Ramos (cell line): Measurements from ENCODE around the gene ROBO1.
"Not testable (repeated sequence)": the region's sequence is repeated elsewhere in the genome, so short reads cannot be mapped to it uniquely, and the experiment has no call there.

ENCODE experiments used
- in situ Hi-C: fragments of 300-500 bp; cut with MboI; formaldehyde crosslinking; loops from one replicate; pipeline ENCODE4 v1.14.3; 2022; ENCODE audit warnings: low sequenced_read_pairs; ENCODE audit not compliant: unreplicated experiment

The ROBO1 gene

DNA sequence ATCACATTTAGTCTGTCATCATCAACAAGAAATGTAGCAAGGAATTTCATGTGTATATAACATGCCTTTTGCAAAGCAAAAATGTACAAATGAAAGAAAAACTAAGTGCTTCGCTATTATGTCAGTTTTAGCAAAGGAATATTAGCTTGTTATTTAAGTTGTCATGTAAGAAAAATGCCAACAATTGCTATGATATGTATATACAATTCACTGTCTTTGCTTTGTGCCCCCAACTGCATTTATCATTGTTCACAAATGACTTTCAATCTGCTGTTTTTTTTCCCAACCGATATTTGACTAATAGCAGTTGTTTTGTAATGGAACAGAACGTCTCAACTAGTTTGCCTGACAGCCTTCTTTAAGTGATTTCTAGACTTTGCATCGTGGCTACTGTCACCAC is 207.1 kb downstream of the ROBO1 start:
- in situ Hi-C loops: no loop called here

DNA sequence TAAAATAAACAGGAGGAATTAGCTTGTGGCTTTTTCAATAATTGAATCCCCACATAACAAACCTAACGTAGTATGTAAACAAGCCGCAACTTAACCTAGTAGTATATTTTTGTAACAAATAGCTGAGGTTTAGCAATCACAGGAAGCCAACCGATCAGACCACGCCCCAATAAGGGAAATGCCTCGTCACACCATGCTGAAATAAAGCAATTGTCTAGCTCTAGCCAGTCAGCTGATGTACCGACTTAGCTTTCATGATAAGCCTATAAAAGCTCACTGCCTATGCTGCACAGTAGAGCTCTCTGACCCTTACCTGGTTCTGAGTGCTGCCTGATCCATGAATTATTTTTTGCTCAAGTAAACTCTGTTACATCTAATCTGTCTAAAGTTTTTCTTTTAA is 208.9 kb downstream of the ROBO1 start:
- in situ Hi-C loops: no loop called here

DNA sequence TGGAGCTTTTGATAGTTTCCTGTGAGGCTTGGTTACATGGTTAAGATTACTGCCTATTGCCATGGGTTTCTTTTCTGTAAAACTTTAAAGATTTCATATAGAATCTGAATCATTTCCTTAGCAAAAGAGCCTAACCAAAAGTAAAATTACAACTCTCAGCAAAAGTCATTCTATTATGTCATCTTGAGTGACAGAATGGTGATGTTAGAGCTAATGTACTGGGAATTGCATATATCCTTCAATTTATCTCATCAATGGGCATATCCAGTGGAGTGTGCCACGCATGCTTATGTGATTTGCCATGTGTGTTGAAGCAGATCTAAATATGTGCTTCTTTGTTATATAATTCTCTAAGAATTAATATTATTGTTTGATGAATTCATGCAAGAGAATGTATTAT is 212.1 kb downstream of the ROBO1 start:
- in situ Hi-C loops: no loop called here

GRCh38 chr3:79551997-79552396 is 215.8 kb downstream of the ROBO1 start:
- in situ Hi-C loops: no loop called here

GRCh38 chr3:79551321-79551892 is 216.4 kb downstream of the ROBO1 start:
- in situ Hi-C loops: no loop called here

GRCh38 chr3:79543218-79543982 is 224.4 kb downstream of the ROBO1 start:
- in situ Hi-C loops: no loop called here

DNA sequence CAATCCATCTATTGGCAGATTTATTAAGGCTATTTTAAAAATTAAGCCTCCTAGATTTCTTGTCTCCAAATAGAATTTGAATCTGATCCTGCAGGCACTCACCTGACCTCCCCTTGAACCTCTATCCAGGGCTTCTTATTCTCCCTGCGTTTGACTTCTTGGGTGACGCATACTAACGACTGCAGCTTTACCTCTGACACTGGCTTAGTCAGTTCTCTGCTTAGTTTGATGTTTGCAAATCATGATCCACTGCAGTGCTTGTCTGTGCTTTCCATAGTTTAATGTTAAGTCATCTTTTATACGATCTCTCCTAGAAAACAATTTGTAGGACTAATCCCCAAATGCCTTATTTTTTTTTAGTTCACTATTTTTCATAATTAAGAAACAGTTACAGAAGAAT is 233.1 kb downstream of the ROBO1 start:
- in situ Hi-C loops: no loop called here

GRCh38 chr3:79531566-79532295 is 236.1 kb downstream of the ROBO1 start:
- in situ Hi-C loops: no loop called here

DNA sequence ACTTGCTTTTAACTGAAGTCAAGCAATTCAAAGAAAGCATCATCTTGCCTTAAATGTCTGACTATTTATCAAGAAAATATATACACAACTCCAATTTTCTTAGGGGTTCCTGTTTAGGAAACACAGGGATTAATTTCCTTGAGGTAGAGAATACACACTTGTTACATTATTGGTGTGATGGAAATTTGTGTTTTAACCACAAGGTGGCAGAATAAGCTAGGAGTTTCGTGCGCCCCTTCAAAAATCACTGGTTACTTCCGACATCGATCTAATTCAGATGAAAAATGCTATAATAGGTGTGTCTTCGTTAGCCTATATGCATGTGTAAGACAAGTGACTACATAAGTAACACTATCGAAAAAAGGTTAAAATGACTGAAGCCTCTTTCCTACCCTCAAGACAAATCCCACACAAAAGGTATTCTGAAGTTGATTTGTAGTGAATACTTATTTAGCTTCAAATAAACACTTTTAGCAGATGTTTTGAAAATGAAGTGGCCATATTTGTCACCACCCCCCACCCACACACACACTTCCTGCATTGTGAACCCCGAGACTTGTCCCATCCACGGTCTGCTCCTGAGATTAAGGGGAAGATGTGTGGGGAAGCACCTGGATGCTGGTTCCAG is 246.5 kb downstream of the ROBO1 start:
- in situ Hi-C loops: no loop called here

DNA sequence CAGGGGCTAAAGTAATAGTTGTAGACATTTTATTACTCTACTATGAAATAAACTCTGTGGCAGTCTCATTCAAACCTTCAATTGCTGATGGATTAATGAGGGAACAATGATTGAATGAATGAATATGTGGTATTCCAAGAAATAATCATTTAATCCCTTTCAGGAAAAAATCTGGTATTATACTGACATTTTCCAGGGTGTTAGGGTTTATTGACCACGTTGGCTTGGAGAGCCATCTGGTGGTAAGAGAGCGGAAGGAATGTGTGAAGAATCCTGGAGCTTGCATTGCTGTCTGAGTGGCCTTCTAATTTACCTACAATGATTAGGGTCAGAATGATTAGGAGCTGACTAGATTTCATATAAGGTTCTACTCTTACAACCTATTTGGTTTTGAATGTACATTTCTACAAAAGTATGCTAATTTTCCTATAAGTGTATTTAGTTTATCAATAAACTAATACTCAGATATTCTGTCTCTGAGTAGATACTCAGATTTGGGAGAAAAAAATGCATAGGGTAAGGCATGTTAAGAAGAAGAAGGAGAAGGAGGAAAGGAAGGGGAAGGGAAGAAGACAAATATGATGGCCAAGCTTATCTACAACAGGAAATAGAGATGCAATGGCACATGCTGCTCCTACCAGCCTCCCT is 249.9 kb downstream of the ROBO1 start:
- in situ Hi-C loops: no loop called here

DNA sequence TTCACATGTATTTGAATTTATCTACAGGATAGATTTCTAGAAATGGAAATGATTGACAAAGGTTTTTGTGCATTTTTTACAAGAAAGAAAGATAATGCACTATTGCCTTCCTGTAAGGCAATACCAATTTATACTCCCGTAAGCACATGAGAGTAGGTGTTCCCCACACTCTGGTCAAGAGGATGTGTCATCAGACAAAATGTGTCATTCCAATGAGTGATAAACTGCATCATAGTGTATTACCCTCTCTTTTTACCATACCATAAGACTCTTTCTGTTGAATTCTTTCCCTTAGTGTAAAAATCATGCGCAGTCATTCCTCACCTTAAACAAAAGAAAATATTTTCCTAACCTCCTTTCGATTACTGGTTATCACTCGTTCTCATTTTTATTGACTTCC is 251.0 kb downstream of the ROBO1 start:
- in situ Hi-C loops: no loop called here

DNA sequence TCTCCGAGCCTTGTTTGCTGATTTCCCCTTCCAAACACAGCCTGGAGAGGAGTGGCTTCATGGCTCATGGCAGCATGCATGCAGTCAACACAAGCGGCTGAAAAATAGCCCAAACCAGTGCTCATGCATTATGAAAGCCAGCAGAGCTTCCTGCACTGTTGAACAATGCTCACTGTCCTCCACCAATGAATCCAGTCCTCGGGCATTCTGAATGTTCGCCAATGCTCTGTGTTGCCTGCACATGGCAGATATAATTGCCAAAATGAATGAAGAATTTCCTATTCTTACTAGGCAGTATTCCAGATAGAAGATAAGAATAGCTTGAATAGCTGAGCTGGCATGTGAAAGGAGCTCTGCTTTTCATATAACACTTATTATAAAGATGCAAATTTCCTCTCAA is 252.7 kb downstream of the ROBO1 start:
- in situ Hi-C loops: no loop called here

- in situ Hi-C loops: no loop called here
Observed at GRCh38 chr3:79514069-79514468, 253.7 kb downstream of the ROBO1 start.

DNA sequence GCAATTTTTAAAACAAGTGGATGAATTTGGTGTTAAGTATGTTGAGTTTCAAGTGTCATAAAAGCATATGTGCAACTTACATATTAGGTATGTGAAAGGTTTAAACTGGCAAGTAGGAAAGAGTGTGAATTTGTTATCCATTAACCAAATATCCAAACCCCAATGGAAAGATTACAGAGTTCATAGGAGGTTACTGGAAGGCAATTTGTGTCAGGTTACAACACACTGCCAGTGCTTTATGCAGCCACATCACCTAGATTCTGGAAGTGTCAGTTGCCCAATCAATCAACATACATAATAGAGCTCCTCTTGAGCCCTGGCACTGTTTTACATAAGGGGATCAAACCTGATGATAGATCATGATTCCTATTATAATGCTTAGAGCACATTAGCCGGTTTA is 261.0 kb downstream of the ROBO1 start:
- in situ Hi-C loops: no loop called here

- in situ Hi-C loops: not testable (repeated sequence)
Observed at GRCh38 chr3:79502216-79502681, 265.5 kb downstream of the ROBO1 start.

DNA sequence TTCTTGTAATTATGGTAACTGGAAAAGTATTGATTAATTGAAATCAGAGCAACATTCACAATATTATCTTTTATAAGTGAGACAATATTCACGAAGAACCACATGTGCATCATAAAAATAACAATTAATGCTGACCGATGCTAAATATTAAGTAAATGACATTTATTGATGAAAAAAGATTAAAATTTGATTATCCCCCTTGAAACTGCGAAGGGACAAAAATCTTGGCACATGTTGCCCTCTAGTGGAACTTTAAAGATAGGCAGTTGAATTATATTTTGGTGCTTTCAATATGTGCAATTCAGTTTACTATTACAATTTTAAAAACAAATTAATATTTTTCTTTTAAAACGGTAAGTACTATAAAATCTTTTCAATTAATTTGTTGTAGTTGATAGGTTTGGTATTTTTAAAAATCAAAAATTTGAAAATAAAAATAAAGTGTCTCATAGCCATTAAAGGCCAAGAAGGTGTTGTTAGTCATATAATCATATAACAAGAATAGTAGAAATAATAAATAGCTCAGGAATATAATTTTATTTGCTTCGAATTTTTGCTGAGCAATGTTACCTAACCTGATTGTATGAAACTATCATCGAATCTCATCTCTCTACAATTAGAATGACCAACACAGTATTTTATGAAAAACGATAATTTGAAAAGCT is 270.2 kb downstream of the ROBO1 start:
- in situ Hi-C loops: no loop called here

DNA sequence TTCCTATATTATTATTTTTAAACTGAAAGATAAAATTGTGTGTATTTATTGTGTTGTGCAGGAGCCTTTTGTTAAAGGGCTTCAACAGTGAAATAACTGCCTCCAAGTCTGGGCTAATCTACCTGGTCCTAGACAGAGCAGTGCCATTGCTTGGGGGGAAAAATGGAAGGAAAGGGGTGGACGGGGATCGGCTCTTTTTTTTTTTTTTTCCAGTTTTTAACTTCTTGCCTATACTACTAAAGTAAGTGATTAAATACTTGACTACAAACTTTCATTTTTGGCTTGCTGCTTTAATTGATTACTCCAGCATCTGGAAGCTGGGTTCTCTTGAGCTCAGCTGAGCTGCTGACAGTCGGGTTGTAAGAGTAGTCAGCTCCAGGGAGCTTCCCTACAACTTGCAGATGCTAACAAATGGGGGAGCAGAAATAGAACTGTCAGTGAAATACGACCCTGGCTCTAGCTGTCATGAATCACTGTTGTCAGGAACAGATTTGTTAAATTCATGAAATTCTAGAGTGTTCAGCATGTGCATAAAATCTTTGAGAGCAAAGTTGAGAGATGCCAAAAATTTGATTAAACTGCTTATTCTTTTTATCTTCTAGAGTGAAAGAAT is 276.7 kb downstream of the ROBO1 start:
- in situ Hi-C loops: no loop called here

- in situ Hi-C loops: no loop called here
Observed at GRCh38 chr3:79490165-79491028, 277.4 kb downstream of the ROBO1 start.

GRCh38 chr3:79488407-79488806 is 279.4 kb downstream of the ROBO1 start:
- in situ Hi-C loops: no loop called here
